DMS153 treated with DMSO at 0.1 percent for 48 hours (cell line): ENCODE data around the gene PCDHB5.
"Not testable (repeated sequence)": the region's sequence is repeated elsewhere in the genome, so short reads cannot be mapped to it uniquely, and the experiment has no call there.

ENCODE experiments used
- DNase-seq: peaks from one replicate; lab custom pipeline; 2025; ENCODE audit not compliant: unreplicated experiment; lab: John Stamatoyannopoulos, UW

The PCDHB5 gene

GRCh38 chr5:141151632-141152031 lies 16.6 kb downstream of the PCDHB5 start:
- not testable (repeated sequence) for DNase-seq

DNA sequence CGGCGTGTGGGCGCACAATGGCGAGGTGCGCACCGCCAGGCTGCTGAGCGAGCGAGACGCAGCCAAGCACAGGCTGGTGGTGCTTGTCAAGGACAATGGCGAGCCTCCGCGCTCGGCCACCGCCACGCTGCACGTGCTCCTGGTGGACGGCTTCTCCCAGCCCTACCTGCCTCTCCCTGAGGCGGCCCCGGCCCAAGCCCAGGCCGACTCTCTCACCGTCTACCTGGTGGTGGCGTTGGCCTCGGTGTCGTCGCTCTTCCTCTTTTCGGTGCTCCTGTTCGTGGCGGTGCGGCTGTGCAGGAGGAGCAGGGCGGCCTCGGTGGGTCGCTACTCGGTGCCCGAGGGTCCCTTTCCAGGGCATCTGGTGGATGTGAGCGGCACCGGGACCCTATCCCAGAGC lies 17.1 kb downstream of the PCDHB5 start:
- not testable (repeated sequence) for DNase-seq

- DNase-seq = no peak
Measured at GRCh38 chr5:141155540-141156374, 20.8 kb downstream of the PCDHB5 start.

DNA sequence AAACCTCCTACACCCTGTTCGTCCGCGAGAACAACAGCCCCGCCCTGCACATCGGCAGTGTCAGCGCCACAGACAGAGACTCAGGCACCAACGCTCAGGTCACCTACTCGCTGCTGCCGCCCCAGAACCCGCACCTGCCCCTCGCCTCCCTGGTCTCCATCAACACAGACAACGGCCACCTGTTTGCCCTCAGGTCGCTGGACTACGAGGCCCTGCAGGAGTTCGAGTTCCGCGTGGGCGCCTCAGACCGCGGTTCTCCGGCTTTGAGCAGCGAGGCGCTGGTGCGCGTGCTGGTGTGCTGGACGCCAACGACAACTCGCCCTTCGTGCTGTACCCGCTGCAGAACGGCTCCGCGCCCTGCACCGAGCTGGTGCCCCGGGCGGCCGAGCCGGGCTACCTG lies 22.4 kb downstream of the PCDHB5 start:
- DNase-seq = not testable (repeated sequence)

DNA sequence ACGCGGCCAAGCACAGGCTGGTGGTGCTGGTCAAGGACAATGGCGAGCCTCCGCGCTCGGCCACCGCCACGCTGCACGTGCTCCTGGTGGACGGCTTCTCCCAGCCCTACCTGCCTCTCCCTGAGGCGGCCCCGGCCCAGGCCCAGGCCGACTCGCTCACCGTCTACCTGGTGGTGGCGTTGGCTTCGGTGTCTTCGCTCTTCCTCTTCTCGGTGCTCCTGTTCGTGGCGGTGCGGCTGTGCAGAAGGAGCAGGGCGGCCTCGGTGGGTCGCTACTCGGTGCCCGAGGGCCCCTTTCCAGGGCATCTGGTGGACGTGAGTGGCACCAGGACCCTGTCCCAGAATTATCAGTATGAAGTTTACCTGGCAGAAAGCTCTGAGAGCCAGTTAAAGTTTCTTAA lies 22.9 kb downstream of the PCDHB5 start:
- not testable (repeated sequence) for DNase-seq

- DNase-seq = no peak
Measured at GRCh38 chr5:141172381-141173204, 37.6 kb downstream of the PCDHB5 start, which contains the start of gene PCDHB7. PCDHB7 (plus strand) TSS chr5:141172644; CDS start chr5:141172836, 192 bp downstream.

DNA sequence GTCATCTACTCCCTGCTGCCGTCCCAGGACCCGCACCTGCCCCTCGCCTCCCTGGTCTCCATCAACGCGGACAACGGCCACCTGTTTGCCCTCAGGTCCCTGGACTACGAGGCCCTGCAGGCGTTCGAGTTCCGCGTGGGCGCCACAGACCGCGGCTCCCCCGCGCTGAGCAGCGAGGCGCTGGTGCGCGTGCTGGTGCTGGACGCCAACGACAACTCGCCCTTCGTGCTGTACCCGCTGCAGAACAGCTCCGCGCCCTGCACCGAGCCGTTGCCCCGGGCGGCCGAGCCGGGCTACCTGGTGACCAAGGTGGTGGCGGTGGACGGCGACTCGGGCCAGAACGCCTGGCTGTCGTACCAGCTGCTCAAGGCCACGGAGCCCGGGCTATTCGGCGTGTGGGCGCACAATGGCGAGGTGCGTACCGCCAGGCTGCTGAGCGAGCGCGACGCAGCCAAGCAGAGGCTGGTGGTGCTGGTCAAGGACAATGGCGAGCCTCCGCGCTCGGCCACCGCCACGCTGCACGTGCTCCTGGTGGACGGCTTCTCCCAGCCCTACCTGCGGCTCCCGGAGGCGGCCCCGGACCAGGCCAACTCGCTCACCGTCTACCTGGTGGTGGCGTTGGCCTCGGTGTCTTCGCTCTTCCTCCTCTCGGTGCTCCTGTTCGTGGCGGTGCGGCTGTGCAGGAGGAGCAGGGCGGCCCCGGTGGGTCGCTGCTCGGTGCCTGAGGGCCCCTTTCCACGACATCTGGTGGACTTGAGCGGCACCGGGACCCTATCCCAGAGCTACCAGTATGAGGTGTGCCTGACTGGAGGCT lies 39.5 kb downstream of the PCDHB5 start:
- not testable (repeated sequence) for DNase-seq

DNA sequence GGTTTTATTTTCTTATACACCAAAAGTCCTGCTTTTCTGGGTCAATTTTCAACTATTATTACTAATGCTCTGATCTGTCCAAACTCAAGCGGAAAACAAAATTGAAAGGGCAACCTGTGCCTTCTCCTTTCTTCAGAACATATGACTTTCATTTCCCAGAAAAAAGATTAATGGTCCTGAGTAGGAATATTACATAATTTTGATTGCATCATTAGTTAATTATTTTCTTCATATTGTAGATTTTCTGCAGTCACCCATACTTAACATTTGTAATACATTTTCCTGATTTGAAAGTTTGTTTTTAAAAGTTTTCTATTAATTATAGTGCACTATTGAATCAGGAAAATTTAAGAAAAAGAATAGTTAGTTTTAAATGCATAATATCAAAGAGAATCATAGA lies 40.9 kb downstream of the PCDHB5 start:
- DNase-seq = no peak

- DNase-seq = not testable (repeated sequence)
Measured at GRCh38 chr5:141177577-141178191, 42.7 kb downstream of the PCDHB5 start, which contains the start of gene PCDHB8. PCDHB8 (plus strand) TSS chr5:141177790; CDS start chr5:141178035, 245 bp downstream.

- not testable (repeated sequence) for DNase-seq
Measured at GRCh38 chr5:141179371-141179770, 44.4 kb downstream of the PCDHB5 start.

DNA sequence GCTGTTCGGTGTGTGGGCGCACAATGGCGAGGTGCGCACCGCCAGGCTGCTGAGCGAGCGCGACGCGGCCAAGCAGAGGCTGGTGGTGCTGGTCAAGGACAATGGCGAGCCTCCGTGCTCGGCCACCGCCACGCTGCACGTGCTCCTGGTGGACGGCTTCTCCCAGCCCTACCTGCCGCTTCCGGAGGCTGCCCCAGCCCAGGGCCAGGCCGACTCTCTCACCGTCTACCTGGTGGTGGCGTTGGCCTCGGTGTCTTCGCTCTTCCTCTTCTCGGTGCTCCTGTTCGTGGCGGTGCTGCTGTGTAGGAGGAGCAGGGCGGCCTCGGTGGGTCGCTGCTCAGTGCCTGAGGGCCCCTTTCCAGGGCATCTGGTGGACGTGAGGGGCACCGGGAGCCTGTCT lies 44.9 kb downstream of the PCDHB5 start:
- not testable (repeated sequence) for DNase-seq

- DNase-seq = no peak
Measured at GRCh38 chr5:141180313-141180712, 45.3 kb downstream of the PCDHB5 start.

DNA sequence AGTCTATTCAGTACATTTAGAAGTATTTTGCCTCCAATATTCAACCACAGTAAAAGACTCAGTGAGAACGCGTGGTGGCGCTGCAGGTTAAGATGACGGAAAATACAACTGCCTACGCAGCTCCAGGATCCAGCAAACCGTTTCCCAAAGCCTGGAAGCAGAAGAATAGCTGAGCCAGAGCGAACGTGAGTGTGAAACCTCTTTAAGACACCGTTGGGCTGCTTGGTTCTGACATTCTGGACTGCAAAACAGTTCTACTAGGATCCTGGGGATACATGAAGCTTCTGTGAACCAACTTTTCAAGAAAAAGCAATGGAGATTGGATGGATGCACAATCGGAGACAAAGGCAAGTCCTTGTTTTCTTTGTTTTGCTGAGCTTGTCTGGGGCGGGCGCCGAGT lies 47.2 kb downstream of the PCDHB5 start, which contains the start of gene PCDHB16:
TSS of gene PCDHB16 (plus strand) at position 140 of the 400 bp plus-strand sequence. CDS start at position 313, 173 bp downstream.
- no peak for DNase-seq

GRCh38 chr5:141184117-141184855 lies 49.3 kb downstream of the PCDHB5 start:
- DNase-seq = not testable (repeated sequence)

- DNase-seq = no peak
Measured at GRCh38 chr5:141186897-141187512, 52.0 kb downstream of the PCDHB5 start, which contains the start of gene PCDHB9. PCDHB9 (plus strand) TSS chr5:141187161; CDS start chr5:141187319, 158 bp downstream.
